ENCODE measurements around the gene CFAP300. TPM values are rescaled to one million over a fixed set of nuclear protein-coding genes. Genes with fewer than 3 reads are reported as not detected.

Gene CFAP300
- total RNA-seq, 2 experiments from 2014 or later, result not detected

GRCh38 chr11:102114032-102114431, 66.8 kb downstream of the CFAP300 start:
- Mint-ChIP-seq H3K36me3 (ENCODE audit: low read depth) (peaks cover 2% of the 10 kb centered on the region), H3K4me3 (no peak overlapping the region), H3K9me3 (ENCODE audit: low read depth) (no peaks in the 10 kb centered on the region), H3K4me1 (peaks cover 13% of the 10 kb centered on the region), H3K27me3 (peaks cover 39% of the 10 kb centered on the region), H3K27ac (no peak overlapping the region)
- ChIA-PET CTCF (interaction anchor here (0.8 to 1.0 kb wide), 2 partner anchors 121 to 254 kb away, joined by 3 read pairs; no protein-coding TSS in a partner anchor), POLR2A (no interaction called here)
- intact Hi-C loops (cut with DNase I, micrococcal nuclease), result no loop called here
- DNase-seq (no peak), ATAC-seq (no peak)

- H3K36me3 Mint-ChIP-seq (ENCODE audit: low read depth), result no peaks in the 10 kb centered on the region
- H3K27ac Mint-ChIP-seq, result no peak overlapping the region
- no peak overlapping the region for H3K4me3 Mint-ChIP-seq
- POLR2A ChIA-PET, result no interaction called here
- no peak for DNase-seq
- H3K4me1 Mint-ChIP-seq, result peaks cover 7% of the 10 kb centered on the region
- no peaks in the 10 kb centered on the region for H3K9me3 Mint-ChIP-seq (ENCODE audit: low read depth)
- H3K27me3 Mint-ChIP-seq, result peaks cover 30% of the 10 kb centered on the region
- intact Hi-C loops (cut with DNase I, micrococcal nuclease), result no loop called here
- ATAC-seq, result no peak
- CTCF ChIA-PET, result no interaction called here
These were observed 68.3 kb downstream of the CFAP300 start for GRCh38 chr11:102115557-102115956.

GRCh38 chr11:102116453-102117205, 69.4 kb downstream of the CFAP300 start:
- no peaks in the 10 kb centered on the region for H3K36me3 Mint-ChIP-seq (ENCODE audit: low read depth)
- H3K4me3 Mint-ChIP-seq, result no peak overlapping the region
- no peak overlapping the region for H3K27ac Mint-ChIP-seq
- DNase-seq, result no peak
- ChIA-PET POLR2A (no interaction called here), CTCF (no interaction called here)
- intact Hi-C loops (cut with DNase I, micrococcal nuclease), result no loop called here
- ATAC-seq, result no peak
- peaks cover 5% of the 10 kb centered on the region for H3K4me1 Mint-ChIP-seq
- H3K27me3 Mint-ChIP-seq, result peaks cover 28% of the 10 kb centered on the region
- H3K9me3 Mint-ChIP-seq (ENCODE audit: low read depth), result no peaks in the 10 kb centered on the region

- no peak for ATAC-seq
- Mint-ChIP-seq H3K4me1 (no peaks in the 10 kb centered on the region), H3K36me3 (ENCODE audit: low read depth) (no peaks in the 10 kb centered on the region), H3K27me3 (peaks cover 20% of the 10 kb centered on the region), H3K9me3 (ENCODE audit: low read depth) (no peaks in the 10 kb centered on the region), H3K27ac (no peak overlapping the region), H3K4me3 (no peak overlapping the region)
- DNase-seq, result no peak
- CTCF ChIA-PET, result no interaction called here
- POLR2A ChIA-PET, result no interaction called here
- intact Hi-C loops (cut with DNase I, micrococcal nuclease), result no loop called here
These were observed 70.4 kb downstream of the CFAP300 start for GRCh38 chr11:102117472-102118113.

GRCh38 chr11:102118937-102119336, 71.7 kb downstream of the CFAP300 start:
- Mint-ChIP-seq H3K9me3 (ENCODE audit: low read depth) (no peaks in the 10 kb centered on the region), H3K27ac (no peak overlapping the region), H3K4me1 (no peaks in the 10 kb centered on the region), H3K36me3 (ENCODE audit: low read depth) (no peaks in the 10 kb centered on the region), H3K27me3 (peaks cover 16% of the 10 kb centered on the region), H3K4me3 (no peak overlapping the region)
- no peak for DNase-seq
- intact Hi-C loops (cut with DNase I, micrococcal nuclease), result no loop called here
- POLR2A ChIA-PET, result no interaction called here
- CTCF ChIA-PET, result no interaction called here
- ATAC-seq, result no peak

- Mint-ChIP-seq H3K4me3 (no peak overlapping the region), H3K27ac (no peak overlapping the region), H3K4me1 (no peaks in the 10 kb centered on the region), H3K36me3 (ENCODE audit: low read depth) (no peaks in the 10 kb centered on the region), H3K27me3 (peaks cover 19% of the 10 kb centered on the region), H3K9me3 (ENCODE audit: low read depth) (no peaks in the 10 kb centered on the region)
- no peak for DNase-seq
- no peak for ATAC-seq
- ChIA-PET POLR2A (no interaction called here), CTCF (no interaction called here)
- intact Hi-C loops (cut with DNase I, micrococcal nuclease), result no loop called here
These were observed 72.8 kb downstream of the CFAP300 start for GRCh38 chr11:102119997-102120396.

GRCh38 chr11:102120437-102120973, 73.3 kb downstream of the CFAP300 start:
- no peak overlapping the region for H3K27ac Mint-ChIP-seq
- ChIA-PET CTCF (no interaction called here), POLR2A (no interaction called here)
- H3K9me3 Mint-ChIP-seq (ENCODE audit: low read depth), result no peaks in the 10 kb centered on the region
- no peaks in the 10 kb centered on the region for H3K36me3 Mint-ChIP-seq (ENCODE audit: low read depth)
- peaks cover 14% of the 10 kb centered on the region for H3K27me3 Mint-ChIP-seq
- ATAC-seq (no peak), DNase-seq (no peak)
- intact Hi-C loops (cut with DNase I, micrococcal nuclease), result no loop called here
- no peak overlapping the region for H3K4me3 Mint-ChIP-seq
- H3K4me1 Mint-ChIP-seq, result no peaks in the 10 kb centered on the region

- Mint-ChIP-seq H3K9me3 (ENCODE audit: low read depth) (peaks cover under 1% of the 10 kb centered on the region), H3K4me1 (no peaks in the 10 kb centered on the region), H3K27me3 (peaks cover 13% of the 10 kb centered on the region), H3K4me3 (no peak overlapping the region), H3K36me3 (ENCODE audit: low read depth) (no peaks in the 10 kb centered on the region), H3K27ac (no peak overlapping the region)
- ATAC-seq, result no peak
- intact Hi-C loops (cut with DNase I, micrococcal nuclease), result no loop called here
- CTCF ChIA-PET, result no interaction called here
- no peak for DNase-seq
- POLR2A ChIA-PET, result no interaction called here
These were observed 74.1 kb downstream of the CFAP300 start for GRCh38 chr11:102121329-102121728.

Other genes with a start within 250 kb of the CFAP300 start
- gene CEP126, start 132.4 kb upstream of the CFAP300 start, total RNA-seq, result 1 to 10 TPM; 1.3 to 2.0 TPM
- gene ANGPTL5, start 130.9 kb upstream of the CFAP300 start, total RNA-seq, result not detected
- gene YAP1, start 63.0 kb downstream of the CFAP300 start, total RNA-seq, result under 1 TPM; 0.21 to 0.25 TPM